Measurements from ENCODE around the gene BCL11A. TPM values are rescaled to one million over a fixed set of nuclear protein-coding genes. Genes with fewer than 3 reads are reported as not detected.

Gene BCL11A
- total and polyA plus RNA-seq, 9 donors = 0.81 to 5.7 (median 3.2) TPM; not detected in 1

- Histone ChIP-seq H3K36me3 (no peaks in the 10 kb centered on the region), H3K4me3 (no peak overlapping the region), H3K27me3 (no peaks in the 10 kb centered on the region), H3K27ac (no peak overlapping the region), H3K9me3 (no peaks in the 10 kb centered on the region), H3K4me1 (ENCODE audit: insufficient read depth) (peaks cover 3% of the 10 kb centered on the region)
- TF ChIP-seq POLR2A (IDR thresholded peaks at IDR 0.05) (no peak), EP300 (IDR thresholded peaks at IDR 0.05) (no peak), CTCF (IDR thresholded peaks at IDR 0.05) (no peak)
- WGBS, 3 donors = 76 to 84% (median 78%) methylated on average over 6 of the region's 6 CpGs
- DNase-seq = no peak
- intact Hi-C loops (cut with DNase I) = no loop called here
Measured at GRCh38 chr2:60413814-60414168, 139.7 kb downstream of the BCL11A start.

GRCh38 chr2:60413069-60413813 is 140.2 kb downstream of the BCL11A start:
- TF ChIP-seq EP300 (IDR thresholded peaks at IDR 0.05) (no peak), CTCF (IDR thresholded peaks at IDR 0.05) (no peak), POLR2A (IDR thresholded peaks at IDR 0.05) (no peak)
- Histone ChIP-seq H3K36me3 (no peaks in the 10 kb centered on the region), H3K27me3 (no peaks in the 10 kb centered on the region), H3K4me3 (no peak overlapping the region), H3K4me1 (ENCODE audit: insufficient read depth) (peaks cover 3% of the 10 kb centered on the region), H3K9me3 (no peaks in the 10 kb centered on the region), H3K27ac (no peak overlapping the region)
- 94 to 98% (median 96%) methylated on average over 4 of the region's 4 CpGs for WGBS, 3 donors
- no peak for DNase-seq
- intact Hi-C loops (cut with DNase I) = no loop called here

- Histone ChIP-seq H3K9me3 (no peaks in the 10 kb centered on the region), H3K4me1 (ENCODE audit: insufficient read depth) (peaks cover 3% of the 10 kb centered on the region), H3K4me3 (no peak overlapping the region), H3K36me3 (no peaks in the 10 kb centered on the region), H3K27ac (no peak overlapping the region), H3K27me3 (no peaks in the 10 kb centered on the region)
- WGBS, 3 donors = 84 to 93% (median 93%) methylated on average over 5 of the region's 5 CpGs
- DNase-seq = no peak
- TF ChIP-seq CTCF (IDR thresholded peaks at IDR 0.05) (no peak), EP300 (IDR thresholded peaks at IDR 0.05) (no peak), POLR2A (IDR thresholded peaks at IDR 0.05) (no peak)
- intact Hi-C loops (cut with DNase I) = no loop called here
Measured at GRCh38 chr2:60412620-60413019, 140.8 kb downstream of the BCL11A start.

- H3K9me3 ChIP-seq = no peaks in the 10 kb centered on the region
- no peaks in the 10 kb centered on the region for H3K27me3 ChIP-seq
- H3K4me3 ChIP-seq = no peak overlapping the region
- H3K36me3 ChIP-seq = no peaks in the 10 kb centered on the region
- intact Hi-C loops (cut with DNase I) = no loop called here
- no peak overlapping the region for H3K27ac ChIP-seq
- 90 to 96% (median 94%) methylated on average over 6 of the region's 6 CpGs for WGBS, 3 donors
- H3K4me1 ChIP-seq (ENCODE audit: insufficient read depth) = peaks cover 3% of the 10 kb centered on the region
- DNase-seq = no peak
- TF ChIP-seq CTCF (IDR thresholded peaks at IDR 0.05) (no peak), EP300 (IDR thresholded peaks at IDR 0.05) (no peak), POLR2A (IDR thresholded peaks at IDR 0.05) (no peak)
Measured at GRCh38 chr2:60412027-60412426, 141.4 kb downstream of the BCL11A start.
